DLD1 (cell line): ENCODE results near the gene NAXD.
"Not testable (repeated sequence)": the region's sequence is repeated elsewhere in the genome, so short reads cannot be mapped to it uniquely, and the experiment has no call there.

Experiments
- in situ Hi-C: cut with HindIII; loops from 2 replicates; pipeline ENCODE4 v1.10.0; 2017; ENCODE audit warnings: low sequenced_read_pairs

The NAXD gene

DNA sequence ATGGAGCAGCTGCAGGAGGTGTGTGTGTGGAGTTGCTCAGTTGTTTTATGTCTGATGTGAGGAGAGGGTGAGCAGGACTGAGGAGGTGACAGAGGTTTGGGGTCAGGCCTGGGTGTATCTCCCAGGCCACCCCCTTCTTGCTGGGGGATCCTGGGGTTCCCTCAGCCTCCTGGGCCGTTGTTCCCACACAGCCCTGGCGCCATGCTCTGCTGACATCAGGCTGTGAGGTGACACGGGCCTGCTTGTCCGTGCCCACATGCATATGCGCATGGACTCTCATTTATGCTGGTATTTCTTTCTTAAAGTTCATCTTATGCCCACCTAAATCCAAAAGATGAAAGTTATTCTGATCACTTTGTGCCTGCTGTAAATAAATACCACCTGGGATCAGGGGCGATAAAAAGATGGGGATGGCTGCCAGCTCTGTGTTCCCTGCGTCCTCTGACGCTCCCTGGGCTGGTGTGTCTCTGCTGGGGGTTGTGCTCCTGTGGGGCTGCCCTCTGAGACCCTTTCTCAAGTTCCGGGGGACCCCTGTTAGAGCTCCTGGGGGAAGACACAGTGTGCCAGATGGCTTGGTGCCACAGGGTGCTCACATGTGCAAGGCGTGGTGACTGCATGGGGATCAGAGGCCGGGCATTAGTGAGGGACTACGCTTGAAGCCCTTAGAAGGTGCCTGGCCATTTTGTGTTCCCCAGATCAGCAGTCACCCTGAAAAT, 12.6 kb downstream of the NAXD start:
- in situ Hi-C loops: no loop called here

GRCh38 chr13:110628477-110628793, 13.1 kb downstream of the NAXD start:
- in situ Hi-C loops: no loop called here

GRCh38 chr13:110628952-110629701, 13.8 kb downstream of the NAXD start:
- in situ Hi-C loops: no loop called here

GRCh38 chr13:110629735-110630134, 14.4 kb downstream of the NAXD start:
- in situ Hi-C loops: no loop called here

GRCh38 chr13:110630566-110631119, 15.3 kb downstream of the NAXD start:
- in situ Hi-C loops: no loop called here

GRCh38 chr13:110632255-110632654, 16.9 kb downstream of the NAXD start:
- in situ Hi-C loops: not testable (repeated sequence)

DNA sequence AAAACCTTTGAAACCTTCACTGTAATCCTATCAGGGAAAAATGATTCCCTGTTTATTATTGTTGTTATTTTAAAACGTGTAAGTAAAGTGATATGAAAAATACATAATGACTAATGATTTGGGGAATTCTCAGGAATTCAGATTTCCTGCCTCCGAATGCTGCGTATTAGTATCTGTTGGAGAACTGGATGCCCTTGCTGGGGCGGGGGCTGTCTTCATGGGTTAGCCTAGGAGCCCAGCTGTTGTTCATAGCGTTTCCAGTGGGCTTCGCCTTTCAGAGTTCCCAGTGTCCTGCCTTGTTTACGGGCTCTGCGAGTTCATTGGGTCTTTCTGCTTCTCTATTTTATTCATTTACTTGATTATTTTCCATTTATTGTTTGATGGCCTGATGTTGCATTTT, 18.4 kb downstream of the NAXD start:
- in situ Hi-C loops: no loop called here

GRCh38 chr13:110634558-110634957, 19.2 kb downstream of the NAXD start:
- in situ Hi-C loops: no loop called here

GRCh38 chr13:110635405-110636002, 20.2 kb downstream of the NAXD start:
- in situ Hi-C loops: no loop called here

GRCh38 chr13:110636053-110636475, 20.7 kb downstream of the NAXD start:
- in situ Hi-C loops: no loop called here

DNA sequence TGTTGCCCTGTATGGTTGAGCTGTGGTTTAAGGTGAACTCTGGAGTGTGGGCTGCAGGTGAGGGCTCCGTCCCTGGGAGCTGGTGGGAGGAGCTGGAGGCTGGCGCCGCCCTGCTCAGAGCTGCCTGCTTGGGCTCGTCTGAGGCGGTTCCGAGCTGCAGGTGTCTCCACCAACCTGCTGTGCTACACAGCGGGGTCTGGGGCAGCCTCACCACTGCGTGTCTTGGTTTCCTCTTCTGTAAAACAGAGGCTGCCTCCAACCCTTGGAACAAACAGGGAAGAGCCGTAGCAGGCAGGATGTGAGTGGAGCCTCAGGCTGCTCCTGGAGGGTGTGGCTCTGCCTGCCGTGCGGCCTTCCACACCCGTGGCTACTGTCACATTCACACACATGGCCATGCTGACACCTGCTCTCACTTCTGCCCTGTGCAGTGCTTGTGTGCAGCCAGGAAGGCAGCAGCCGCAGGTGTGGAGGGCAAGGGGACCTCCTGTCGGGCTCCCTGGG, 21.4 kb downstream of the NAXD start:
- in situ Hi-C loops: no loop called here

- in situ Hi-C loops: no loop called here
These were observed 21.9 kb downstream of the NAXD start for GRCh38 chr13:110637275-110637674.

- in situ Hi-C loops: no loop called here
These were observed 22.4 kb downstream of the NAXD start for GRCh38 chr13:110637747-110638146.

DNA sequence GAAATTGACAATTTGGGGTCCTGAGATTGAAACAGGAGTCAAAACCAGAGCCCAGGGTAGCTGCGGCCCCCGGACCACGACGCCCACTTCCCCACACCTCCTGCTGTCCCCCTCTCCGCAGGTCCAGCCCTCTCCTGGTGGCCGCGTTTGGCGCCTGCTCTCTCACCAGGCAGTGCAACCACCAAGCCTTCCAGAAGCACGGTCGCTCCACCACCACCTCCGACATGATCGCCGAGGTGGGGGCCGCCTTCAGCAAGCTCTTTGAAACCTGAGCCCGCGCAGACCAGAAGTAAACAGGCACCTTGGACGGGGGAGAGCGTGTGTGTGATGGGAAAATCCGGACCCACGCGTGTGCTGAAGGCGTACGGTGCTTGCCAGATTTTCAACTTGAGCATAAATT, 22.9 kb downstream of the NAXD start:
- in situ Hi-C loops: no loop called here

GRCh38 chr13:110638814-110639806, 23.8 kb downstream of the NAXD start:
- in situ Hi-C loops: no loop called here

DNA sequence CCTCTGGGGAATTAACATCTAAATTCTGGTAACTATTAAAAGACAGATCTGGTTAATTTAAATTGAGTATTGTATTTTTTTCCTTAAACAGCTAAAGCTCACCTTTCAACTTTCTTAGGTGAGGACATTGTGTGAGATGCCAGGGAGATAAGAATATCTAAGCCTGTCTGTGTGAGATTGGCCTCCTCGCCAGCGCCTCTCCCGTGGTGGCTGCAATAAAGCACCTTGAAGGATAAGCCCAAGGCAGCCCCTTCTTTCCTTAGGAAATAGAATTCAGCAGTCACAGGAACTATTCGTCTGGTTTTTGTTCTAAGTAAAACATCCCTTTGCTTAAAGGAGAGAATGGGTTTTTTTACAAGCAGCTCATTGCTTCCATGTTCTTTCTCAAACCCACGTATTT, 24.6 kb downstream of the NAXD start:
- in situ Hi-C loops: no loop called here

DNA sequence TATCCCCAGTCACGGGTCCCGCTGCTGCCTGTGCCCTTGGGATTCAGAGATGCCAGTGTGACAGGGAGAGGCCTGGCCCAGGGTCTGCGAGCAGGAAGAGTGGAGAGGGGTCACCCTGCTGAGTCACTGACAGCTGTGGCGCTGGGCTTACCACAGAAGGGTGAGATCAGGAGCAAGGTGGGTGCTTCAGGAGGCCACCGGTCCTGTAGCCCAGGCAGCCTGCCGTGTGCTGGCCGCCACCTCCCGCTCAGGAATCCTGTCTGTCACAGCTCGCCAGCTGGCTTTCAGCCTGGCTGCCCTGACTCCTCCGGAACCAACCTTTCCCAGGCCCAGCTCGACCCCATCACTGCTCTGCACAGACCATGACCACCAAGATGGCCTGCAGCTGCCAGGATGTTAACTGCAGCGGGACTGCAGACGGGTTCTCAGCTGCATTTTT, 25.3 kb downstream of the NAXD start:
- in situ Hi-C loops: no loop called here

DNA sequence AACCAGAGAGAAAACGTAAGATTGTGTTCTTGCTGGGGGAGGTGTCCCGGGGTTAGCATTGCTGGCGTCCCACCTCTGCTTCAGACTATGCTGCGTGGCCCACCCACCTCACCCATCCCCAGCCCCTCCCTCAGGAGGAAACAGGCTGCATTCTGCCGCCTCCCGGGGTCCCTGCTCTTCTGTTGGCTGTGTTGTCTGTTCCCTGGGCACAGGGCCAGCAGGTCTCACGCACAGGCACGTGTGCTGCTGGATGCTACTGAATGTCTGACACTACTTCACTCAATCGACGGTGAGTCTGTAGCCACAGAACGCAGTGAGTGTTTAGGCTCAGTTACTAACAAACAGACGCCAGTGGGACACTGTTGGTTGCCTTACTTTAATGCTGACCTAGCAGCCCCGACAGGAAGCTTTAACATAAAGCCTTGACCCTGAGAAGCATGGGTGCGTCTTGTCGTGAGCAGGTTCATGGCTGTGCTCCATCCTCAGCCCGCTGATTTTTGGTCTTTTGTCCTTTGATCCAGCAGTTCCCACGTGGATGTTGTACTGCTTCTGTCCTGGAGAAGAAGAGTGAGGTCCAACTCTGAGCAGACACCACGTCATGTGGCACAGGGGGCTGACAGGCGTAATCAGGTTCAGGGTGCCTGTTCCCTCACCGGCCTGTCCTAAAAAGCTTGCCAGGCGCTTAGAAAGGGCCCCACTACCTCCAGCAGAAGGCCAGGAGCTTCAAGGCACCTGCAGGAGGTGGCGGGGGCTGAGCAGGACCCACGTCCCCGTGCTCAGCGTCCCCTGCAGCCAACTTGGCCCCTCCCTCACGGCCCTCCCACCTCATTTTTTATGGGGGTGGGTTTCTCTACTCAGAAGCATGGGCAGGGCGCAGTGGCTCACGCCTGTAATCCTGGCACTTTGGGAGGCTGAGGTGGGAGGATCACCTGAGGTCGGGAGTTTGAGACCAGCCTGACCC, 26.0 kb downstream of the NAXD start:
- in situ Hi-C loops: no loop called here

GRCh38 chr13:110642291-110642981, 27.1 kb downstream of the NAXD start:
- in situ Hi-C loops: no loop called here
